GM18951 (cell line): ENCODE data around the gene GPX3.

ENCODE experiments used
- POLR2A ChIP-seq: IDR thresholded peaks from 4 replicates; pipeline ENCODE4 v1.6.1; 2011; ENCODE audit warnings: mild to moderate bottlenecking; ENCODE audit not compliant: insufficient read length, insufficient read depth; ENCODE audit errors: extremely low read depth
- in situ Hi-C: fragments of 300-500 bp; cut with MboI; formaldehyde crosslinking; loops from one replicate; pipeline ENCODE4 v1.12.0; 2022; ENCODE audit warnings: low sequenced_read_pairs, mixed read lengths, inconsistent platforms; ENCODE audit not compliant: unreplicated experiment

Gene GPX3, protein sequence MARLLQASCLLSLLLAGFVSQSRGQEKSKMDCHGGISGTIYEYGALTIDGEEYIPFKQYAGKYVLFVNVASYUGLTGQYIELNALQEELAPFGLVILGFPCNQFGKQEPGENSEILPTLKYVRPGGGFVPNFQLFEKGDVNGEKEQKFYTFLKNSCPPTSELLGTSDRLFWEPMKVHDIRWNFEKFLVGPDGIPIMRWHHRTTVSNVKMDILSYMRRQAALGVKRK

DNA sequence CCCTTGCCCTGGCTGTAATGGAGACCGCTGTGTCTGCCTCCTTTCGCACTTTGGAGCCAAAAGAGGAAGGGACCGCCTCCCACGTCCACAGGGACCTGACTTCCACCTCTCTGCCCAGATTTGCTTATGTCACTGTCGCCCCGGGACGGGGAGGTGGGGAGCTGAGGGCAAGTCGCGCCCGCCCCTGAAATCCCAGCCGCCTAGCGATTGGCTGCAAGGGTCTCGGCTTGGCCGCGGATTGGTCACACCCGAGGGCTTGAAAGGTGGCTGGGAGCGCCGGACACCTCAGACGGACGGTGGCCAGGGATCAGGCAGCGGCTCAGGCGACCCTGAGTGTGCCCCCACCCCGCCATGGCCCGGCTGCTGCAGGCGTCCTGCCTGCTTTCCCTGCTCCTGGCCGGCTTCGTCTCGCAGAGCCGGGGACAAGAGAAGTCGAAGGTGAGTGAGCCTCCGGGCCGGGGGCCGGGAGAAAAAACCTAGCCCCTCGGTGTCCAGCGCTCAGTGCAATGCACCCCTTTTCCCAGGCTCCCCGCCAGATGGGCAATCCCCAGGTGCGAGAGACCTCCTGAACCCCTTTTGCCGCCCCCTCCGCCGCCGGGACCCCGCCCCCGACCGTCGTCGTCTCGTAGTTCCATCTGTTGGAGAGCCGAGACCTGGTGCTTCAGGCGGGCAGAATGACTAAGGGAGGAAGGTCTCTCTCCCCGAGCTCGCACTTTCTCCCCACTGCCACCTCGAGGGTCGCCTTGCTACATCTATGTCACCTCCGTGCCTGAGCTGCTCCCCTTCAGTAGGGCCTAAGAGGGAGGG lies at the start of gene GPX3:
TSS of gene GPX3 (plus strand) at position 288 of the 807 bp plus-strand sequence. CDS start at position 352, 64 bp downstream.
- TF ChIP-seq POLR2A, result no peak
- in situ Hi-C loops, result no loop called here

DNA sequence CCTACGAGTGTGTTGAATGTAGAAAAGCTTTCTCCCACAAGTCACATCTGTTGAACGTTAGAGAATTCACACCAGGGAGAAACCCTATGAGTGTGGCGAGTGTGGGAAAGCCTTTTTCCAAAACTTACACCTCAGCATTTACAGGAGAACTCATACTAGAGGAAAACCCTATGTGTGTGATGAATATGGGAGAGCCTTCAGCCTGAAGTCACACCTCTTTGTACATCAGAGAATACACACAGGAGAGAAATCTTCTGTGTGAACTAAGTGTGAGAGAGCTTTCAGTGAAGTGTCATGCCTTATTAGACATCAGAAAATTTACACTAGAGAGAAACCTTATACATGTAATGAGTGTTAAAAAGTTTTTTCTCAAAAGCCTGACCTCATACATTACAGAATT lies 41.8 kb upstream of the GPX3 start:
- in situ Hi-C loops, result no loop called here
- no peak for TF ChIP-seq POLR2A

DNA sequence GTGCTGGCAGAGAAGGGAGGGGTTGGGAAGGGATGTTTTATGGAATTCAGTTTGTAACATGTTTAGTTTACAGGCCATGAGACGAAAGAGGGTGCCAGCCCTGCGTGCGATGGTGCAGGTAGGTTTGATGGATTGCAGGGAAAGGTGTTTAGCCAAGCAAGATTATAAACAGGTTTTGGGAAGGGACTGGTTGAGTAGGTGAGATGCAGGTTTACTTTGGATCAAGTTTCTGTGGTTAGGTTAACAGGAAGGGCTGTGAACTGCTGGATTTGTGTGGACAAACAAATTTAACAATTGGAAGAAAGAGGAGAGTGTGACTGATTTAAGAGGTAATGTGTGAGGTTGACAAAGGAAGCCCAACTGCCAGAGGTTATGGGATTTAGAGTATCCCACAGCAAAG lies 32.6 kb upstream of the GPX3 start:
- in situ Hi-C loops, result no loop called here
- no peak for TF ChIP-seq POLR2A

DNA sequence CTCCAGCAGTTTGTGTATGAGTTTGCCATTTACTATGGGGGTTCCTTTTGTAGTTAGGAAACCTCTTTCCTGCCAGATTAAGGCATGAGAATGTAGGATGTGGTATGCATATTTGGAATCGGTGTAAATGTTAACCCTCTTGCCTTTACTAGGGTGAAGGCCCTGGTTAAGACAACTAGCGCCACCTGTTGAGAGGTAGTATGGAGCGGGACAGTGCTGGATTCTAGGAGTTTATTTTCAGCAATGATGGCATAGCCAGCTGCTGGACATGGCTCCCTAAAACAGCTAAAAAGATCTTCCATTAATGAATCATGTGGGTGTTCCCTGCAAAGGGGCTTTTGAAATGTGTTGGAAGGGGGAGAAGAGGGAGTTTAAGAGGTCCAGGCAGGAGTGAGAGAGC lies 30.7 kb upstream of the GPX3 start:
- TF ChIP-seq POLR2A, result no peak
- in situ Hi-C loops, result no loop called here

- in situ Hi-C loops, result no loop called here
- no peak for TF ChIP-seq POLR2A
Observed at GRCh38 chr5:150992705-150993104, 27.7 kb upstream of the GPX3 start.

- in situ Hi-C loops, result no loop called here
- no peak for TF ChIP-seq POLR2A
Observed at GRCh38 chr5:150993422-150993821, 27.0 kb upstream of the GPX3 start.

GRCh38 chr5:150993826-150994412 lies 26.5 kb upstream of the GPX3 start:
- in situ Hi-C loops, result no loop called here

GRCh38 chr5:150999704-151000442 lies 20.5 kb upstream of the GPX3 start:
- in situ Hi-C loops, result no loop called here
- no peak for TF ChIP-seq POLR2A

More at GRCh38 chr5:150993826-150994412, 26.5 kb upstream of the GPX3 start:
- no peak for TF ChIP-seq POLR2A

- TF ChIP-seq POLR2A, result no peak
- in situ Hi-C loops, result no loop called here
Observed at GRCh38 chr5:151001436-151001835, 19.0 kb upstream of the GPX3 start.

DNA sequence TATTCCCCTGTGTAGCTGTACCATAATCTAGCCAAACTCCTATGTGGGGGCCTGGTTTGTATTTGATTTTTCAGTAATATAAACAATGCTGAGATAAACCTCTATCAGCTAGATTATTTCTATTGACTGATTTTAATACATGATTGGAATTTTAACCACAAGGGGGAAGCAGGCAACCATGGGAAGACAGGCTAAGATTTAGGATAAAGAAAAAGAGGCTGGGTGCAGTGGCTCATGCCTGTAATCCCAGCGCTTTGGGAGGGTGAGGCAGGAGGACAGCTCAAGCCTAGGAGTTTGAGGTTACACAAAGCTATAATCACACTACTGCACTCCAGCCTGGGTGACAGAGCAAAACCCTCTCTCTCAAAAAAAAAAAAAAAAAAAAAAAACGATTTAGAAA lies 18.1 kb upstream of the GPX3 start:
- in situ Hi-C loops, result no loop called here
- no peak for TF ChIP-seq POLR2A

DNA sequence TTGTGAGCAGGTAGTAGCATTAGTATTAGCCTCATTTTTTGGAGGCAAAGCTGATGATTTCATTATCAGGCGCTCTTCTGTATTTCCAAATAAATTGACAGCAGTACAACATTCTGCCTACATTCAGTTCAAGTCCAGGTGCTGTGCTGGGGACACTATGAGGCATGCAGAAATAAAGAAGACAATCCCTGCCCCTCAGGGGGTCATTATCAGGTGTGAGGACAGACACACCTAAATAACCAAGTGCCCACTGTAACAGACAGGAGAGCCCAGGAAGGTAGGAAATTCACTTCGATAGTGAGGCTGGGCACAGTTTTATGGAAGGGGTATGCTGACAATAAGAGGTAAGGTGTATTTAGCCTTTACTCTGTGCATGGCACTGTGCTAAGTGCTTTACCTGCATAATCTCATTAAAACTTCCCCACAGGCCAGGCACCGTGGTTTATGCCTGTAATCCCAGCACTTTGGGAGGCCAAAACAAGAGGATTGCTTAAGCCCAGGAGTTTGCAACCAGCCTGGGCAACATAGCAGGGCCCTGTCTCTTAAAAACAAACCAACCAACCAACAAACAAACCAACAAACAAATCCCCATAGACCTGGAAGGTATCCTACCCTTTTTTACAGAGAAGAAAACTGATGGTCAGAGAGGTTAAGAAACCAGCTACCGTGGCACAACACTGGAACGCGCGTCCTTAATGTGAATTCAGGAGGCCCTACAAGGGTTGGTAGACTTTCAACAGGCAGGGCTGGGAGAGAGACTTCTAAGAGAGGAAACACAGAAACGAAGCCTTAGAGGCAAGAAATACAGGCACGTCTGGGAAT lies 17.5 kb upstream of the GPX3 start:
- no peak for TF ChIP-seq POLR2A

GRCh38 chr5:151003503-151003860 lies 16.9 kb upstream of the GPX3 start:
- in situ Hi-C loops, result no loop called here
- no peak for TF ChIP-seq POLR2A

More for the DNA sequence above, 17.5 kb upstream of the GPX3 start:
- in situ Hi-C loops, result no loop called here
